Measurements from ENCODE around the gene TECTB.

DNA sequence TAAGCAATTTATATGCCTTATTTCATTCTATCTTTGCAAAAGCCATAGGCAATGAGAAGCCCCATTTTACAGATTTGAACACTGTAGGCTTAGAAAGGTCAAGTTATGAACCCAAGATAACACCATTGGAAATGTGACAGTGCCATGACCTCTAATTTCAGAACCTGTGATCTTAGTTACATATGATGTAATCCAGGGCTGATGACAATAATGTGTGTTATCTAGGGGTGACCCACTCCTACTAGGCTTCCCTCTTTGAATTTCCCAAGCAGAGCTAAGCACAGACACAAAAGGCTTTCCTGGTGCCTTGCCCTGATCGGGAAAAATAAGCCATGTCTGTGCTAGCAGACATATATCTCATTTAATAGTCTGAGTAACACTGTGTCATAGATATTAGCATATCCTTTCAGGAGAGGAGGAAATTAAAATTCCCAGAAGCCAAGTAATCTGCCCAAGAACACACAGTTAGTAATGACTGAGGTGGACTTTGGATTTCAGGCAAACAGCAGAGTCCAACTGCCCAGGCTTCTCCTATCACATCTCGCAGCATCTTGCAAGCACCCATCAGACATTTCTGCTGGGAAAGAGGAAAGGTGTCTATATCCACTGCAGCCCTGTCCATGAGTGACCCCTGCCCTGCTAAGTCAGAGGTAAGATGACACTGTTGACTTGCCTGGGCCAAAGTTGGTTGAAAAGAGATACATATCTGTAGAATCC, 2.8 kb upstream of the TECTB start:
- TF ChIP-seq, protein P1, sequence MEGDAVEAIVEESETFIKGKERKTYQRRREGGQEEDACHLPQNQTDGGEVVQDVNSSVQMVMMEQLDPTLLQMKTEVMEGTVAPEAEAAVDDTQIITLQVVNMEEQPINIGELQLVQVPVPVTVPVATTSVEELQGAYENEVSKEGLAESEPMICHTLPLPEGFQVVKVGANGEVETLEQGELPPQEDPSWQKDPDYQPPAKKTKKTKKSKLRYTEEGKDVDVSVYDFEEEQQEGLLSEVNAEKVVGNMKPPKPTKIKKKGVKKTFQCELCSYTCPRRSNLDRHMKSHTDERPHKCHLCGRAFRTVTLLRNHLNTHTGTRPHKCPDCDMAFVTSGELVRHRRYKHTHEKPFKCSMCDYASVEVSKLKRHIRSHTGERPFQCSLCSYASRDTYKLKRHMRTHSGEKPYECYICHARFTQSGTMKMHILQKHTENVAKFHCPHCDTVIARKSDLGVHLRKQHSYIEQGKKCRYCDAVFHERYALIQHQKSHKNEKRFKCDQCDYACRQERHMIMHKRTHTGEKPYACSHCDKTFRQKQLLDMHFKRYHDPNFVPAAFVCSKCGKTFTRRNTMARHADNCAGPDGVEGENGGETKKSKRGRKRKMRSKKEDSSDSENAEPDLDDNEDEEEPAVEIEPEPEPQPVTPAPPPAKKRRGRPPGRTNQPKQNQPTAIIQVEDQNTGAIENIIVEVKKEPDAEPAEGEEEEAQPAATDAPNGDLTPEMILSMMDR (IDR thresholded peaks at IDR 0.05) = no peak
- no peak for TF ChIP-seq POLR2A (IDR thresholded peaks at IDR 0.05)
